Breast epithelium (tissue), 3 donors: ENCODE results near the gene MTNR1A.

Experiments used
- POLR2A ChIP-seq: fragments of 450-650 bp; IDR thresholded peaks from one replicate; pipeline ENCODE4 v1.6.1; 2016; ENCODE audit warnings: antibody characterized with exemption, mild to moderate bottlenecking, moderate library complexity
- POLR2AphosphoS5 ChIP-seq, 3 donors: sonication (generic); formaldehyde crosslinking; IDR thresholded peaks; one replicate each; pipeline ENCODE4 v1.6.1; 2017; ENCODE audit warnings: antibody characterized with exemption in 3 of 3
- TF ChIP-seq, protein P1 (sequence below), 3 donors: fragments of 450-650 bp; IDR thresholded peaks; one replicate each; pipeline ENCODE4 v1.5.1; 2016 to 2017; ENCODE audit warnings: antibody characterized with exemption in 3 of 3, mild to moderate bottlenecking in 3 of 3, moderate library complexity in 3 of 3

DNA sequence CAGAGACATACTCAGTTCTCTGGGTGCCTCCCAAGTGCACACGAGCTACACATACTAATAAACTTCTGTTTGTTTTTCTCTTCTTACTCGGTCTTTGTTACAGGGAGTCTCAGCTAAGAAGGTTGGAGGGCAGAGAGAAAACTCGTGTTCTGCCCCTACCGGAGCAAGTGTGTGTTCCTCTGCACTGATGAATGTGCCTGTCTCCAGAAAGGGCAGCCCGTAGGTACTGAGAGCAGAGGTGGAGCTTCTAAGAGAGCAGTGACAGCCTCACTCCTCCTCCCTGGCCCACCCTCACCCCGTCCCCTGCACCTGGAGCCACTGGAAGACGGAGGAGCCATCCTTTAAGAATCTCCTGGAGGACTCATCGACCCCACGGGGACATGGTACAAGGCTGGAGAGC lies 67.6 kb downstream of the MTNR1A start:
- TF ChIP-seq, protein P1, sequence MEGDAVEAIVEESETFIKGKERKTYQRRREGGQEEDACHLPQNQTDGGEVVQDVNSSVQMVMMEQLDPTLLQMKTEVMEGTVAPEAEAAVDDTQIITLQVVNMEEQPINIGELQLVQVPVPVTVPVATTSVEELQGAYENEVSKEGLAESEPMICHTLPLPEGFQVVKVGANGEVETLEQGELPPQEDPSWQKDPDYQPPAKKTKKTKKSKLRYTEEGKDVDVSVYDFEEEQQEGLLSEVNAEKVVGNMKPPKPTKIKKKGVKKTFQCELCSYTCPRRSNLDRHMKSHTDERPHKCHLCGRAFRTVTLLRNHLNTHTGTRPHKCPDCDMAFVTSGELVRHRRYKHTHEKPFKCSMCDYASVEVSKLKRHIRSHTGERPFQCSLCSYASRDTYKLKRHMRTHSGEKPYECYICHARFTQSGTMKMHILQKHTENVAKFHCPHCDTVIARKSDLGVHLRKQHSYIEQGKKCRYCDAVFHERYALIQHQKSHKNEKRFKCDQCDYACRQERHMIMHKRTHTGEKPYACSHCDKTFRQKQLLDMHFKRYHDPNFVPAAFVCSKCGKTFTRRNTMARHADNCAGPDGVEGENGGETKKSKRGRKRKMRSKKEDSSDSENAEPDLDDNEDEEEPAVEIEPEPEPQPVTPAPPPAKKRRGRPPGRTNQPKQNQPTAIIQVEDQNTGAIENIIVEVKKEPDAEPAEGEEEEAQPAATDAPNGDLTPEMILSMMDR (IDR thresholded peaks at IDR 0.05) = no peak
- no peak for TF ChIP-seq POLR2A
- TF ChIP-seq POLR2AphosphoS5 (IDR thresholded peaks at IDR 0.05) = no peak
